ENCODE data around the gene ADAM20. TPM values are rescaled to one million over a fixed set of nuclear protein-coding genes. Genes with fewer than 3 reads are reported as not detected.

The ADAM20 gene
- polyA plus RNA-seq, 1 experiment: 0.11 TPM

DNA sequence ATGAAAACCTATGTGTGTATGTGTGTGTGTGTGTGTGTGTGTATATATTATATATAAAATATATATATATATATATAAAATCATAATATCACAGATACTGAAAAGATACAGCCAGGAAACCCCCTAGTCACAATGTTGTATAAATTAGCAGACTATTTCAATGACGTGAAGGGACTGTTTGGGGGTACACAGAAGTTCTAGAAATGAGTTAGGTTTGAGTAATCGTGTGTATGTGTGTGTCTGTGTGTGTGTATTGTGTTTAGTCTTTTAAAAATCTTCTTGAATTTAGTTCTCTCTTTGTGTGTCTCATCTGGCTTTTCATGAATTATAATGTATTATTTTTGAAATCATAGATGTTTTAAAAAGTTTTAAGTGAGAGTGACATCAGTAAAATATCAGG lies 61.0 kb downstream of the ADAM20 start:
- Histone ChIP-seq H3K27me3 (ENCODE audit: control insufficient read depth, insufficient read depth, low read length) (no peaks in the 10 kb centered on the region), H3K9me3 (ENCODE audit: control insufficient read depth, insufficient read depth, low read length) (peaks cover 5% of the 10 kb centered on the region; the same call in 1 of the 2 replicates), H3K27ac (ENCODE audit: low read depth, low read length) (no peak overlapping the region), H3K4me3 (ENCODE audit: low read depth, low read length) (no peak overlapping the region)
- CTCF ChIA-PET: no interaction called here
- no peak for DNase-seq (ENCODE audit: low read depth, low spot score)
- POLR2A ChIA-PET: no interaction called here
- TF ChIP-seq, protein P1, sequence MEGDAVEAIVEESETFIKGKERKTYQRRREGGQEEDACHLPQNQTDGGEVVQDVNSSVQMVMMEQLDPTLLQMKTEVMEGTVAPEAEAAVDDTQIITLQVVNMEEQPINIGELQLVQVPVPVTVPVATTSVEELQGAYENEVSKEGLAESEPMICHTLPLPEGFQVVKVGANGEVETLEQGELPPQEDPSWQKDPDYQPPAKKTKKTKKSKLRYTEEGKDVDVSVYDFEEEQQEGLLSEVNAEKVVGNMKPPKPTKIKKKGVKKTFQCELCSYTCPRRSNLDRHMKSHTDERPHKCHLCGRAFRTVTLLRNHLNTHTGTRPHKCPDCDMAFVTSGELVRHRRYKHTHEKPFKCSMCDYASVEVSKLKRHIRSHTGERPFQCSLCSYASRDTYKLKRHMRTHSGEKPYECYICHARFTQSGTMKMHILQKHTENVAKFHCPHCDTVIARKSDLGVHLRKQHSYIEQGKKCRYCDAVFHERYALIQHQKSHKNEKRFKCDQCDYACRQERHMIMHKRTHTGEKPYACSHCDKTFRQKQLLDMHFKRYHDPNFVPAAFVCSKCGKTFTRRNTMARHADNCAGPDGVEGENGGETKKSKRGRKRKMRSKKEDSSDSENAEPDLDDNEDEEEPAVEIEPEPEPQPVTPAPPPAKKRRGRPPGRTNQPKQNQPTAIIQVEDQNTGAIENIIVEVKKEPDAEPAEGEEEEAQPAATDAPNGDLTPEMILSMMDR (IDR thresholded peaks at IDR 0.05; ENCODE audit: low read depth, low read length): no peak

Small RNA genes within 50 kb of the gene (small RNA-seq; reads per million reads assigned to genes)
- not detected for gene RNU6-659P (ENCODE audit: insufficient read length, low read depth)

Other genes with a start within 250 kb of the ADAM20 start
- 32.6 and 42.5 TPM in 2 replicates for gene COX16, start 175.3 kb downstream of the ADAM20 start, polyA plus RNA-seq (2011; rRNA removed)
- 21.9 and 29.2 TPM in 2 replicates for gene SYNJ2BP, start 117.9 kb downstream of the ADAM20 start, polyA plus RNA-seq (2011; rRNA removed)
- gene ADAM21, start 82.8 kb downstream of the ADAM20 start, polyA plus RNA-seq (2011; rRNA removed): 0.12 and 0.26 TPM in 2 replicates
- gene MED6, start 65.7 kb upstream of the ADAM20 start, polyA plus RNA-seq (2011; rRNA removed): 32.1 and 48.2 TPM in 2 replicates
- gene TTC9, start 106.9 kb upstream of the ADAM20 start, polyA plus RNA-seq (2011; rRNA removed): 0.02 and 0.04 TPM in 2 replicates

Data from AG04450 (cell line).